Colonic mucosa (tissue), 4 donors: Measurements from ENCODE around the gene HPGDS. TPM values are rescaled to one million over a fixed set of nuclear protein-coding genes. Genes with fewer than 3 reads are reported as not detected.

Source experiments
- DNase-seq: peaks from one replicate; pipeline ENCODE4 v3.0.0-alpha.2; 2020
- H3K27ac ChIP-seq: fragments of 200-600 bp; one replicate; pipeline ENCODE4 v1.8.0; 2021
- H3K27me3 ChIP-seq: fragments of 200-600 bp; one replicate; pipeline ENCODE4 v1.8.0; 2021
- H3K36me3 ChIP-seq: fragments of 200-600 bp; one replicate; pipeline ENCODE4 v1.8.0; 2021
- H3K4me1 ChIP-seq: fragments of 200-600 bp; one replicate; pipeline ENCODE4 v1.8.0; 2021; ENCODE audit warnings: mild to moderate bottlenecking
- H3K4me3 ChIP-seq: fragments of 200-600 bp; one replicate; pipeline ENCODE4 v1.8.0; 2021
- H3K9ac ChIP-seq, 2 donors: one replicate each; pipeline ENCODE4 v1.7.0; 2013; ENCODE audit warnings: control low read depth in 2 of 2, low read depth in 2 of 2, low read length in 2 of 2
- H3K9me3 ChIP-seq: fragments of 200-600 bp; one replicate; pipeline ENCODE4 v1.8.0; 2021
- intact Hi-C: fragments of 100-400 bp; cut with DNase I; formaldehyde crosslinking; loops from one replicate; pipeline ENCODE4 v1.14.1; 2022
- total RNA-seq, 2 donors: library from RNA; stranded (reverse); fragmentation: NEBNext Ultra II Directional in 1 of 2; extraction: Animal tissue kit (Norgen Biotek cat#: 25700) in 1 of 2; gene quantifications; one replicate each; pipeline ENCODE4 v1.2.1, GENCODE V29; 2021
- TF ChIP-seq, protein P1 (sequence below): fragments of 200-600 bp; IDR thresholded peaks from one replicate; pipeline ENCODE4 v1.8.0; 2022; ENCODE audit warnings: antibody characterized with exemption, mild to moderate bottlenecking
- donor health status: healthy.
- donor health status: DM: no; HTN: no; CAD: no.
- donor health status: DM: no; HTN: no; CAD: no.

The HPGDS gene
- total RNA-seq, 2 donors from 2014 or later = 1.5 to 1.7 TPM

DNA sequence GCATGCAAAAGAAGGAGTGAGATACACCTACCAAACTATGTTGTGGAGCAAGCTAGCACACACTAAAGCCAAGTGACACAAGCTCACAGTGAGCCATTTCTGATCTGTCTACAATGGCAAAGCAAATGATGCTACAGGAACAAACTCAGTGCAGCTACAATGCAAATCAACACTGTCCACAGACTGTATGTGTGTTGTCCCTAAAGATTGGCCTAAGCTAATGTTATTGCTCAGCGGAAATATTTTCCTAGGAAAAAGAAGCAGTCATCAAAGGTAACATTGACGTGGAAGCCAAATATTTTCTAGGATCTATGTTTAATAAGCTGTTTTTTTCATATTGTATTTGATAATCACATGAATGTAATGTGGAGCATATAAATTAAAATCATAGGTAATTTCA lies 34.7 kb upstream of the HPGDS start:
- intact Hi-C loops = no loop called here

DNA sequence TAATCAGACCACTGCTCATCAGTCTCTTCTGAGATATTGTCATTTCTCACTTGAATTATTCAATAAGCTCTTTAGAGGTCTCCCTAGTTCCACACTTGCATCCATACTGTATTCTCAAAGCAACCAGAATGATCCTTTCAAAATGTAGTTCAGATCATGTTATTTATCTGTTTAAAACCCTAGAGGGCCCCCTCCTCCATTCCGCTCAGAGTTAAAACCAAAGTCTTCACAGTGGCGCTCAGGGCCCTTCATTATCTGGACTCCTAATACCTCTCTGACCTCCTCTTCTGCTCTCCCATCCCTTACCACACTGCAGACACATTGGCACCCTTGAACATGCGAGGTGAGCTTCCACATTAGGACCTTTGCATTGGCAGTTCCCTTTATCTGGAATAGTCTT lies 32.7 kb upstream of the HPGDS start:
- no peaks in the 10 kb centered on the region for H3K9me3 ChIP-seq
- DNase-seq = no peak
- TF ChIP-seq, protein P1, sequence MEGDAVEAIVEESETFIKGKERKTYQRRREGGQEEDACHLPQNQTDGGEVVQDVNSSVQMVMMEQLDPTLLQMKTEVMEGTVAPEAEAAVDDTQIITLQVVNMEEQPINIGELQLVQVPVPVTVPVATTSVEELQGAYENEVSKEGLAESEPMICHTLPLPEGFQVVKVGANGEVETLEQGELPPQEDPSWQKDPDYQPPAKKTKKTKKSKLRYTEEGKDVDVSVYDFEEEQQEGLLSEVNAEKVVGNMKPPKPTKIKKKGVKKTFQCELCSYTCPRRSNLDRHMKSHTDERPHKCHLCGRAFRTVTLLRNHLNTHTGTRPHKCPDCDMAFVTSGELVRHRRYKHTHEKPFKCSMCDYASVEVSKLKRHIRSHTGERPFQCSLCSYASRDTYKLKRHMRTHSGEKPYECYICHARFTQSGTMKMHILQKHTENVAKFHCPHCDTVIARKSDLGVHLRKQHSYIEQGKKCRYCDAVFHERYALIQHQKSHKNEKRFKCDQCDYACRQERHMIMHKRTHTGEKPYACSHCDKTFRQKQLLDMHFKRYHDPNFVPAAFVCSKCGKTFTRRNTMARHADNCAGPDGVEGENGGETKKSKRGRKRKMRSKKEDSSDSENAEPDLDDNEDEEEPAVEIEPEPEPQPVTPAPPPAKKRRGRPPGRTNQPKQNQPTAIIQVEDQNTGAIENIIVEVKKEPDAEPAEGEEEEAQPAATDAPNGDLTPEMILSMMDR = no peak
- no peak overlapping the region for H3K27ac ChIP-seq
- H3K27me3 ChIP-seq = no peaks in the 10 kb centered on the region
- H3K4me1 ChIP-seq = no peaks in the 10 kb centered on the region
- H3K36me3 ChIP-seq = no peaks in the 10 kb centered on the region
- intact Hi-C loops = no loop called here
- no peak overlapping the region for H3K9ac ChIP-seq
- no peak overlapping the region for H3K4me3 ChIP-seq

More for the DNA sequence above, 34.7 kb upstream of the HPGDS start:
- H3K27me3 ChIP-seq = no peaks in the 10 kb centered on the region
- H3K27ac ChIP-seq = no peak overlapping the region
- TF ChIP-seq, protein P1 = no peak
- DNase-seq = no peak
- no peaks in the 10 kb centered on the region for H3K9me3 ChIP-seq
- H3K4me1 ChIP-seq = no peaks in the 10 kb centered on the region
- no peak overlapping the region for H3K9ac ChIP-seq
- no peaks in the 10 kb centered on the region for H3K36me3 ChIP-seq
- H3K4me3 ChIP-seq = no peak overlapping the region

DNA sequence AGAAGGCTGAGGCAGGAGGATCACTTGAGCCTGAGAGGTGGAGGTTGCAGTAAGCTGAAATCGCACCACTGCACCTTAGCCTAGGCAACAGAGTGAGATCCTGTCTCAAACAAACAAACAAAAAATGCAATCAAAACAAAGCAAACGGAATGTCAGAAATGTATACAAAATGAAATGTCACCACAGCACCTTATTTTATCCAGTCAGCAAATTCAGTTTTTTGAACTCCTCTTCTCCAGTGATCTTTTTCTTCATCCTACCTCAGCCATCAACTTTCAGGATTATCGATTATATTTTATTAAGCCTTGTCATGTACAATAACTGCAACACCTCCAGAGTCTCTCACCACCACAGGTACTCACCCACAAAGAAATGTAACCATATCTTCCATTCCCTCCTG lies 31.1 kb upstream of the HPGDS start:
- no peak overlapping the region for H3K4me3 ChIP-seq
- no peaks in the 10 kb centered on the region for H3K36me3 ChIP-seq
- H3K9me3 ChIP-seq = no peaks in the 10 kb centered on the region
- H3K4me1 ChIP-seq = no peaks in the 10 kb centered on the region
- TF ChIP-seq, protein P1 = no peak
- H3K9ac ChIP-seq = no peak overlapping the region
- no peak for DNase-seq
- H3K27ac ChIP-seq = no peak overlapping the region
- H3K27me3 ChIP-seq = no peaks in the 10 kb centered on the region
- intact Hi-C loops = no loop called here

DNA sequence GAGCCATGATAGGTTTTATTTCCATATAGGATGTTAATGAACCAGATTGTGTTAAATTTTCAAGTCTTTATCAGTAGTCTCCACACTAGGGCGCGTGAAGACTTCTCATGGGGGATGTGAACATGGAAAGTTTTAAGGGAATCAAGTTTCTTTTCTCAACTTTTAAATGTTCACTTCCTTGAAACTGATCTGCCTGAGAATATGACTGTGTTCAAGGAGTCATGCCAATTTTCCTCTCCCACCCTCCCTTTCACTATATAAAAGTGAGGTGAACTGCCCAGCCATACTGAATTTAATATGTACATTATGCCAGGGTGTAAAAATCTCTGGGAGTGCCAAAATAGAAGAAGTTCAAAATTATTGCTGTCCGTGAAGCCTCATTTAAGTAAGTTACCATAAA lies 30.4 kb upstream of the HPGDS start:
- no peaks in the 10 kb centered on the region for H3K36me3 ChIP-seq
- no peak for DNase-seq
- no peak overlapping the region for H3K9ac ChIP-seq
- no peaks in the 10 kb centered on the region for H3K4me1 ChIP-seq
- no peak overlapping the region for H3K27ac ChIP-seq
- H3K9me3 ChIP-seq = no peaks in the 10 kb centered on the region
- H3K4me3 ChIP-seq = no peak overlapping the region
- TF ChIP-seq, protein P1 = no peak
- intact Hi-C loops = no loop called here
- H3K27me3 ChIP-seq = no peaks in the 10 kb centered on the region

DNA sequence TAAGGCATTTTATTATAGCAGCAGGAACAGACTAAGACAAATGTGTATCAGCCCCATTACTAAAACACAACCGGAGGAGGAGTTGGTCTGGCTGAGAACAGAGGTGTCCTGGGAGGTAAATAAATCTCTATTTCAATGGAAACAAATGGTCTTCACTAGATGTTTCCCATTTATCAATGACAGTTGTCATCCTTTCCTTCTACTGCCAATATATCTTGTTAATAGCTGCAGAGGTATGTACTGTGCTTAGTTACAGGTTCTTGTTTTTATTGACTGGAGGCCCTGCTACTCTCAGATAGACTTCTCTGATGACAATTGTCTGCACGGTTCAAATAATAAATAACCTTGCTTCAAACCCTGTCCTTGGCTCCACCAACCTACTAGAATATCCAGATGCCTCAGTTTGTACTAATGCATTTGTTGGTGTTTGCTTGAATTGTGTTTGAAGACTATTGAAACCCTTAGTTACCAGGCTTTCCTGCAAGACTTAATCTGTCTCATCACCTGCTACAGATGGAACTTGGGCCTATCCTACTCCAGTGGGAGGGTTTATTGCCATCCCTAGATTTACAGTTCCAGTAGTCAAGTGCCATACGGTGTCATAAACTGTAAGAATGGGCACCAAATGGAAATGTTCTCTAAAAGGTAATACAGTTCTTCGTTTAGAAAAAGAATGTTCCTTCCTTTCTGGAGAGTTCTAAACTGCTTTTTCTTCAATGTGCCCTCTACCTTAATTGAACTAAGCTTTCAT lies 29.8 kb upstream of the HPGDS start:
- intact Hi-C loops = no loop called here
- H3K36me3 ChIP-seq = no peaks in the 10 kb centered on the region
- H3K27ac ChIP-seq = no peak overlapping the region
- no peaks in the 10 kb centered on the region for H3K9me3 ChIP-seq
- H3K4me3 ChIP-seq = no peak overlapping the region
- no peaks in the 10 kb centered on the region for H3K4me1 ChIP-seq
- TF ChIP-seq, protein P1 = no peak
- DNase-seq = no peak
- no peaks in the 10 kb centered on the region for H3K27me3 ChIP-seq
- H3K9ac ChIP-seq = no peak overlapping the region
